Limb (tissue), 2 donors: ENCODE measurements around the gene ATRN.

Source experiments
- DNase-seq, 2 donors: peaks; one replicate each; pipeline ENCODE4 v3.0.0-alpha.2; 2016; ENCODE audit errors: extremely low spot score in 2 of 2

ATRN gene

DNA sequence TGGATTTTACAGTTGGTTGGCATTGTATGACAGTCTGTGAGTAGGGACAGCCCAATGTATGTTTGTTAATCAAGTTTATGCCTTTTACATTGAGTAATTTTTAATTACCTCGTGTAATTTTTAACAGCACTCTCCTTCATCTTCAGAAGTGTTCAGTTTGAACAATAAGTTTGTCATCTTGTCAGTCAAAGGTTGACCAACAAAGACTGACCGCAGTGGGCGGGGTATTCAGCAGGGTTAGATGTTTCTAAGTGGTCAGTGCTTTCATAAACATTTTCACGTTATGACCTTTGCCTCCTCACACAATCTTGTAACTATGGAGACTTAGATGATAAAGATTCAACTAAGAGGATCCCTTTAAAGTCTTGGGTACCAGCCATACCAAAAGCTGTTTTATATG lies 151.6 kb downstream of the ATRN start:
- DNase-seq: no peak

DNA sequence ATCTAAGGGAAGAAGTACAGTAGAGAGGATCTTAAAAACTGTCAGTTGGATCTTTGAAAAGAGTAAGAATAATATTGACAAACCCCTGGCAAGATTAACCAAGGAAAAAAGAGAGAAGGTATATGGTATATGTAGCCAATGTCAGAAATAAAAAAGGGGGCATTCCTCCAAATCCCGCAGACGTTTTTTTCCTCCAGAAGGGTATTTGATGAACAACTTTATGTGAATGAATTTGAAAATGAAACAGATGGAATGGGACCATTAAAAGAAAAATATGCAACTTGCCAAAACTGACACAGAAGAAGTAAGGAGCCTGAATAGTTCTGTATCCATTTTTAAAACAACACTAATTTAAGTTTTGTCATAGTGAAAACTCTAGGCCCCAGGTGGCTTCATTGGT lies 156.7 kb downstream of the ATRN start:
- DNase-seq: no peak

DNA sequence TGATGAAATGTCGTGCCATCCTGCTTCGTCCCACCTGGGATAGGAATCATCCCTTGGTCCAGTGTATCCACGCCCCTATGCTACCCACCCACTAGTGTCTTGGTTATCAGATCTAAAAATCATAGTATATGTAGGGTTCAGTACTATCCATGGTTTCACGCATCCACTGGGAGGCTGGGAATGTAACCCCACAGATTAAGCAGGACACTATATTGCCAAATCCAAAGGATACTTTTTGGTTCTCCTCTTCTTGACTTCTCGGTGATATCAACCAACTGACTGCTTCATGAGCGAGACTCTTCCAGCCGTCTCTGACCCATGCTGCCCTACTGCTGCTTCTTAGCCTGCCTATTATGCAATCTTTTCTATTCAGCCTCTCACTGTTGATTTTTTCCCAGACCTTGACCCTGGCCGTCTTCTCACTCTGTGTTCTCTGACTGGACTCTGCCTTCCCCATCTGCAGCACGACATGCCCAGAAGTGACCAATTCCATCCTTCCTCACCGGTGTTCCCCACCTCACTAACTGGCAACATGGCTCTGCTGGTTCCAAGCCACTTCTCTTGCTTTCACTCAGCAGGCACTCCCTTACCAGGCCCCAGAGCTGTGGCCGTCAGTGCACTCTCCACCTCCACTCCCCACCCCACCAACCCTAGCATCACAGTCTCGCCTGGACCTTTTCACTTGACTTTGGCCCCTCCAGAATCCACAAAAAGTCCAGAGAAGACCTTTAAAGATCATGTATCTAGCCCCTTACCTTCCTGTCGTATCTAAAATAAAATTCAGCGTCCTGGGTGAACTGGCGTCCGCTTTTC lies 157.9 kb downstream of the ATRN start:
- DNase-seq: no peak

DNA sequence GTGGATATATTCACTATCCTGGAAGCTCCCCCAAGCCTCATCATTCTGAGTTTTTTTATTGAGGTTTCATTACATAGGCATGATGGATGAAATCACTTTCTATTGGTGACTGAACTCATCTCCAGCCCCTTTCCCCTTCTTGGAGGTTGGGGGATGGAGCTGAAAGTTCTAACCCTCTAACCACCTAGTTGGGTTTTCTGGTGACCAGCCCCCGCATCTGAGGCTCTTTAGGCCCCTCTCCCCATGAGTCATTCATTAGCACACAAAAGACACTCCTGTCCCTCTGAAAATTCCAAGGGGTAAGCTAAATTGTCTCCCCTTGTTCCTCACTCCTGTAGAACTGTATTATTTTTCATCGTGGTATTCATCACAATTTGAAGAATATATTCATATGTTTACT lies 159.1 kb downstream of the ATRN start:
- DNase-seq: no peak

DNA sequence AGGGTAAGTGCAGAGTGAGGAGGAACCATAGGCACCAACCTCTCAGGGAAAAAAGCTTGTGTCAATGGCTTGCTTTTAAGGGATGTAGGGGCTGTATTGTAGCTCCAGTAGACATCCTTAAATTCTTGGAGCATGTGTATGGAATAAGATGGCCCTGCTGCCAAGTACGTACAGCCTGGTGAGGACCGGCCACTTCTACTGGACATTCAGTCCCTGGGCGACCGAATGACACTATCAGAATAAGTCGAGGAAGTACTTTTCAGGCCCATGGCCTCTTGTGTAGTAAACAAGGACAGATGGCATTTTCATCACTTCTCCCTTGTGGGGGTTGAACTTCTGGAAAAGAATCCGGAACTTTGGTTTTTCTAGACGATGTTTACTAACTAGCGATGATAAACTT lies 159.6 kb downstream of the ATRN start:
- DNase-seq: no peak

DNA sequence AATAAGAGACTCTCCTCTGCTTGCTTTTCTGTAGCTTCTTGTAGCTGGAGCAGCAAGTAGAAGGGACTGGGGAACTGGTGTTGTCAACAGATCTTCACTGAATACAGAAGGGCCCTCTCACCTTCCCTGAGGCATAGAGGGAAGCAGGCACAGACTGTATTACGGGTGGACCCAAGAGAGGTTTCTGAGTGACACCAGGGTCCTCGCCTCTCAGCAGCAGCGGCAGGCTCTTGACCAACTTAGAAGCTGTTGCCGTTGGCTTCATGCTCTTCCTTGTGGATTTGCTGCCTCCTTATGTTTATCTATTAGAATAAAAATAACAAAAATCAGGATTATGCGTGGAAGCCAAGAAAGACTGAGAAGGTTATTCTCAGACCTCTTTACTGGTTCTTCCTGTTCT lies 160.7 kb downstream of the ATRN start:
- DNase-seq: no peak

DNA sequence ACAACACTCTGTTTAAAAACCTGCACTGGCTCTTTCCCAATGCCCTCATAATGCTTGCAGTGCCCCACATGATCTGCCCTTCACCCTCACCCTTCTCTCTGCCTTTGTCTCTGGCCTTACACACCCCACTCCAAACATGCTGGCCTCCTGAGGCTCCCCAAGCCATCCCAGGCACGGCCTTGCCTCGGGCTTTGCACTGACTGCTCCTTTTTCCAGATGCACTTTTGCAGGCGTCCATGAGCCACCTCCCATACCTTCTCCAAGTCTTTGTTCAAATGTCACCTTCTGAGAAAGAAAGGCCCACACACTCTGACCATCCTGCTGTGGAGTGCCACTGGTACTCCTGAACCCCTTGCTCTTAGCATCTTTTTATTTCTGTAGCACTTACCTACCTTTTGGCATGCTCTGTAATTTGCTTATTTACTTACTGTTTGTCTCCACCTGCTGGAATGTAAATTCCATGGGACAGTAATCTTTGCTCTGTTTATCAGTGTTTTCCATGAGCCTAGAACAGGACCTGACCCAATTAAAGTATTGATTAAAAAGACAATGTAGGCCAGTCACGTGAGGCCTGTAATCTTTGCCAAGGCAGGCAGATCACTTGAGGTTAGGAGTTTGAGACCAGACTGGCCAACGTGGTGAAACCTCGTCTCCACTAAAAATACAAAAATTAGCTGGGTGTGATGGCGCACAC lies 161.6 kb downstream of the ATRN start:
- DNase-seq: no peak

DNA sequence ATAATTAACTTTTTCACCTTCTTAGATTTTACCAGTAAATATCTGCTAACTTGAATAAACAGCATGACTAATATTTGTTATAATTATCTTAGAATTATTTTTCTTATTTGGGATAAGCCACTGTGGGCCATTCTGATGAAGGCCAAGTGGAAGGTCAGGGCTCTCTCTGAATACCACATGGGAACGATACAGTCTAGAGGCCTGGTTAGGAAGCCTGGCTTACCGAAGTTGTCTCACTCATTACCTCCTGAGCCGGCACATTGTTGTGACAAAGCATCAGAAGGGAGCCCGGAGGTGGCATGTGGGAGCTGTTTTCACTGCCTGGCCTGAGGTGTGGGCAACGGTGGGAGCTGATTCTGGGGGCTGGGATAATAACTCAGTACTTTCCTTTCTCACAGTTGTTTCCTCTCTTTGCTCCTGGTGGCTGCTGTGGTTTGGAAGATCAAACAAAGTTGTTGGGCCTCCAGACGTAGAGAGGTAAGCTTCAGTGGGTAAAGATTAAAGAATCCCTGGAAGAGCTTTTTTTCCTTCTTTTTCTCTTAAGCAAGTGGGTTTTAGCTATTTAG lies 163.2 kb downstream of the ATRN start:
- DNase-seq: no peak

DNA sequence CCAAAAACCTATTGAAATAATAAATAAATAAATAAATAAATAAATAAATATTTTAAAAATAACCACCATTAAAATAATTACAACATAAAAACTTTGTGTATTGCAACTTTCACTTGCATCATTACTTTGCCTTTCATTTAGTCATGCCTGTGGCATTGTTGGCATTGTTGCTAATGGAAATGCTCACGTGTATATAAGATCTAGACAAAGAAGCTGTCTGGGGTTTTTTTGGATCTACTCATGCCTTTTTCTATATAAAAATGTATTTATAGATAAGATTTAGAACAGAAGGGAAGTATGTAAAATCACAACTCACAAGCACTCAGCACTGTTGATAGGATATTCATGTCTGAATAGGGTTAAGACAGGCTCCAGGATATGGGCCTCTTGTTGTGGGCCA lies 164.5 kb downstream of the ATRN start:
- no peak for DNase-seq

DNA sequence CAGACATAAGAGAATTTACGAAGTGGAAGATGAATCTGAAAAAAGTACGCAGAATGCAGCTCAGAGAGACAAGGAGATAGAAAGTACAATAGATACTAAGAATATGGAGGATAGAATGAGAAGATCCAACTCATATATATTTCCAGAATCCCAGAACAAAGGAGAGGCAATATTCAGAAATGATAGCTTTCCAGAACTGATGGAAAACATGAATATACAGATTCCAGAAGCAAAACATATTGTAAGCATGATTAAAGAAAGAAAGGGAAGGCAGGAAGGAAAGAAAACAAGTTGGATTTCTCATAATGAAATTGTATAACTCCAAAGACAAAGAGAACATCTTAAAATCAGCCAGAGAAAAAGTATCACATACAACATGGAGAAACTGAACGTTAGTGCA lies 169.4 kb downstream of the ATRN start:
- DNase-seq: no peak

DNA sequence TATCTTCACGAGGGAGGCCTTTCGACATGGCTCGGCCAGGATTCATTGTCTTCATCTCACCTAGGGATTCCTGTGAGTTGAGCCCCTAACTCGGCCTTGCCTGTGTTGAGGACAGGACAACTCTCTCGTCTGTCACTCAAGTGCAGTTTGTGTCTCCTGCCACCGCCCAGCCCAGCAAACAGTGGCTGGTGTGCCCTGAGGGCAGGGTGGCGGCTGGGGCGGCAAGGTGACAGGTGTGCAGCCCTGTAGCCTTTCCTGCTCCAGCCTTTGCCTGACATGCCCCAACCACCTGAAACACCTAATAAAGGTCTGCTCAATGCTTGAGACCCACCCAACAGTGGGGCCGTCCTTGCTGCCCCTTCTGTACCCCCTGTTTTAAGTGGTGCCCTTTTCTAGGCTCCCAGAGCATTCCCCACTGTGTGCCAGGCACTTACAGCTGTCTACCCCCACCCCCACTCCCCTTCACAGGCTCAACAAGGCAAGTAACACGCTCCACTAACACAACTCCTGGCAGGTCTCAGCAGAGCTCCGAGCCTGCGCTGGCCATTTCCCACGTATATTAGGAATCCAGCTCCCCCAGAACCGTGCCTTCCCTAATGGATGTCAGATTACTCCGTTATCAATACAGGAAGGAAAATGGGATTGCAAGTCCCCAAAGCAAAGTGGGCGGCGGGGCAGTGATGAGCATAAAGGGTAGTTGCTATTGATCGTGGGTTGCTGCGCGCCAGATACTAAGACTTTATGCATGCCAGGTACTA lies 174.7 kb downstream of the ATRN start:
- no peak for DNase-seq

DNA sequence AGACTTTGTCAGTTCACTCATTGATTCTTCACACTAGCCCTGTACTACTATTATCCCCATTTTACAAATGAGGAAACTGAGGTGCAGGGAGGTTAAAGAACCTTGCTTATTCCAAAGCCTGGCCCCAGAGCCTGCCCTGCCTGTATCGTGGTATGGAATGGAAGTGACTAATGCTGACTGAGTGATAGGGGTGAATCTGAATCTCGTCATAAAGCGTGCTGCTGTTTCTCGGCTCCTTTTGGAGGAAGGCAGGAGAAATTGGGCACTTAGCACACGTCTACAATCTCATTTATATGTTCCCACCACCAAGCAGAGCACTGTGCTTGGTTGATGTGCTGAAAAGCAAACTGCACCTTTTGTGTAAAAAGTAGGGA lies 175.2 kb downstream of the ATRN start:
- DNase-seq: no peak

DNA sequence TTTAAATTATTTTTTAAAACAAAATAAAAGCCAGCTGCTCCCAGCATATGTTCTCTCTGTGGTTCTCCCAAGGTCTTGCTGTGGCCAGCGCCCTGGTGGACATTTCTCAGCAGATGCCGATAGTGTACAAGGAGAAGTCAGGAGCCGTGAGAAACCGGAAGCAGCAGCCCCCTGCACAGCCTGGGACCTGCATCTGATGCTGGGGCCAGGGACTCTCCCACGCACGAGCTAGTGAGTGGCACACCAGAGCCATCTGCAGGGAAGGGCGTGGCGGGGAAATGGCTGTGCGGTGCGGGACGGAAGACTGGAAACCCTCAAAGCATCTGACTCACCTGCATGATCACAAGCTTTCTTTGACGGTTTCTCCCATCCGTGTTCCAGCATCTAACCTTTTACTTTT lies 175.8 kb downstream of the ATRN start:
- DNase-seq: no peak

DNA sequence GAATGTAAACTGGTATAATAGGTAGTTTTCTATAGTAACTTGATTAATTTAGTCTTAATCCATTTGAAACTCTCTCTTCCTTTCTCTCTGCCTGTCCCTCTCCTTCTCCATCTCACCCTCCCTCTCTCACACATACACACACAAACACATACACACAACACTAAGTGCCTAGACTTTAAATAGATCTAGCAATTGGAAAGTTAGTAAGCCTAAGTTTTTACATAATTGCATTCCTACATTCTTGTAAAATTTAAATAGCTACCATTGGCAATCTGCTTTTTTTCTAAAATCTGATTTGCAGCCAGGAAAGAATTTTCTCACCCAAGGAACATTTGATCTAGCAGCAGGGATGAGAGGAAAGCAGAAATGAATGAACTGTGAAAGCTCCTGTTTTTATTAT lies 176.7 kb downstream of the ATRN start:
- no peak for DNase-seq

DNA sequence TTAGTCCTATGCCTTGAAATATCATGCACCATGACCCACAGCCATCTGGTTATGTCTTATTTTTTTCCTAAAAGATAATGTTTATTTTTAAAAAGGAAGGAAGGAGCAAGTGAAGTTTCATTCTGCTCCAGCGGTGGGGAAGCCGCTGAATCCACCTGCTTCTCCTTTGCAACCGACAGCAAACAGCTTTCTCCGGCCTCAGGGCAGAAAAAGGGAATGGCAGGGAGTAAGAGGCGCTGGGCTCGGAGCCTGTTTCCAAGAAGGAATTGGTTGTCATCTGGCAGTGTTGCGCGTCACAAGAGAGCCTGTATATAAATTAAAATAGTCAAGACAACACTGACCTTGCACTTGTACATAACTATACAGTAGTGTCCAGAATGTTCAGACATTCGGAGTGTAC lies 178.1 kb downstream of the ATRN start:
- no peak for DNase-seq

DNA sequence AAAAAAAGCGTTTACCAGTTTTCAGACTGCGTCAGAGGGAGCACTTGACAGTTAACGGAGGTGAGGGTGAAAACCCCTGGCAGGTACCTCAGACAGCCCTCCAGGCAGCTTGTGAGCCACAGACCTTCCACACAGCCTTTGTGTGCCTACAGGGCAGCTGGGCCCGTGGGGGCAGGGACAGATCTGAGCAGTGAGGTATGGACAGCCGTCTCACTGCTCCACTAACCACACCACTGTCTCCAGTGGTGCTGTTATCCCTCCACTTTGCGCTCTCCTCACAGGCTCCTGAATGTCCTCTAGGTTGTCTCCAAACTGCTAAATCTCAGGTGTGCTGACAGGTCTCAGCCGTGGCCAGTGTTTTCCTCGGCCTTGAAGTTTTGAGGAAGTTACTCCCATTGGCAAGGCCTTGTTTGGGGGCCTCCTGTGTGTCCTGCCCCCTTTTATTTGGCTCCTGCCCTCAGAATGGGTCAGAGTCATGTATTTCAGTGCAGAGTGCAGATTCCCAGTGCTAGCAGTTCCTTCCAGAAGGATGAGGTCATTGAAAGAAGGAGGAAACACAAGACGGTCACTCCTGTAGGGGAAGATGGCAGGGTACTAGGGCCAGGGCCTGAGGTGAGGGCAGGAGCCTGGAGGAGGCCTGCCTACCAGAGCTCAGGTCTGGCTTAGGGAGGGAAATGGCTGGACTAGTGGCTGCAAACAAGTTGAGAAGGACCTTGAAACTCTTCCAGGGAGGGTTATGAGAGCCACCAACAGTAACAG lies 180.6 kb downstream of the ATRN start:
- no peak for DNase-seq

DNA sequence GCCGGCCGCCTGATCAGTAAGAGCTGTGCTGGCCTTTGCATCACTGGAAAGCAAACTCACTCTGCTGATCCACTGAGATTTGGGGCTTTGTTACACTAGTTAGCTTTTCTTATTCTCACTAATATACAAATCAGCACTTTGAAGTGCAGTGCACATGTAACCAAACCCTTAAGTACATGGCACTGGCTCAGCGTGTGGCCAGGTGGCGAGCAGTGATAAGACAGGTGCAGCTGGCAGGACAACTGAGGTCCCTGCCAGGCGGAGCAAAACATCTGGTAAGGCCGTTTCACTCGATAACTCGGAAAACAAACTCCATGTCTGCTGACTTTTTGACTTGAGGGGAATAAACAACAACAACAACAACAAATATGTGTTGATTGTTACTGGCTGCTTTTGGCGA lies 181.4 kb downstream of the ATRN start:
- DNase-seq: no peak

DNA sequence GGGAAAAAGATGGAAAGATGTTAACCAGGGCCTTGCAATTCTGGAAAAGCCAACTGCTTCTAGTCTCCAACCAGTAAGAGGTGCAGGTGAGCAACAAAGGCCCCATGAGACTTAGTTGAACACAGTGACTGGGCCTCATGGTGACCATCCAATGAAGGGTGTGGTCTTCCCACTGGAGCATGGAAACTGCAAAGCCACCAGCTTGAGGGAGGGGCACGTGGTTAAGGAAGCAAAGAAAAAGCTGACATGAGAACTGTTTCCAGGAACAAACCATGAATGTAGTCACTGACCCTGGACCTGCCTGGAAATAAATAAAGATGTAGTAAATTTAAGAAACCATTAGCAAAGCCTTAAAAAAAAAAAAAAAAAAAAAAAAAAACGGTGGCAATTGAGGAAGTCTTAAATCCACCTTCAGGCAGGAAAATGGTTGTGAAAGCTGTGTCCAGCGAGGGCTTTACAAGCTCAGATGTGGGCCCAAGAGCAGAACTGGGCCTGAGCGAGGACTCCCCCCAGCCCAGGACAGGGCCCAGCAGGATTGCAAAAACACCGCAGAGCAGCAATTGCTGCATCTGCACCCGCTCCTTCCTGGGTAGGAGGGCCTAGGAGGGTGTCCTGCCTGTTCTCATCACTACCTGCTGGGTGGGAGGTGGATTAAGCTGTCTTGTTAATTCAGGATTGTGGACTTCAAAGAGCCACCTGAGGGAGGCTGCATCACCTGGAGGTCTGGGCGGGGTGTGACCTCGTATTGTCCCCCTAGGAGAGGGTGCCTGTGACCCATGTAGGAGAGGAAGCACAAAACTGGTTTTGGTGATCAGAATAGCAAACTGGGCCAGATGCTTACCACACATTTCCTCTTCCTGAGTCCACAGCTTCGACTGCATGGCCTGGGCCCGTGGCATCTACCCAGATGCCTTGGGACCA lies 182.1 kb downstream of the ATRN start:
- DNase-seq: no peak

DNA sequence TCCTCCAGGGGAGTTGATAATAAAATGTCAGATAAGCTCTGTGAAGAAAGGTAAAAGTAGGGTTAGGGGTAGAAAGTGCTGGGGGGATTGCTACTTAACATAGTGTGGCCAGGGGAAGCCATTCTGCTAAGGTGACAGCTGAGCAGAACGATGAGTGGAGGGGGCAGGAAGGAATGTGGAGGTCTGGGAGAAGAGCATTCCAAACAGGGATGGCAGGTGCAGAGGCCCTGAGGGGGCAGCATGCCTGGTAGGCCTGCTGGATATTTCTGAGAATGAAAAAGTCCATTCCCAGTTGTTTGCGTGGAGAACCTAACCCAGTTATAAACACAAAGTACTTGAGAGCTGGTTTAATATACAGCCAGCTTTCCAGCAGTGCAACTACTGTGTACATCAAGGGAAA lies 183.1 kb downstream of the ATRN start:
- no peak for DNase-seq

DNA sequence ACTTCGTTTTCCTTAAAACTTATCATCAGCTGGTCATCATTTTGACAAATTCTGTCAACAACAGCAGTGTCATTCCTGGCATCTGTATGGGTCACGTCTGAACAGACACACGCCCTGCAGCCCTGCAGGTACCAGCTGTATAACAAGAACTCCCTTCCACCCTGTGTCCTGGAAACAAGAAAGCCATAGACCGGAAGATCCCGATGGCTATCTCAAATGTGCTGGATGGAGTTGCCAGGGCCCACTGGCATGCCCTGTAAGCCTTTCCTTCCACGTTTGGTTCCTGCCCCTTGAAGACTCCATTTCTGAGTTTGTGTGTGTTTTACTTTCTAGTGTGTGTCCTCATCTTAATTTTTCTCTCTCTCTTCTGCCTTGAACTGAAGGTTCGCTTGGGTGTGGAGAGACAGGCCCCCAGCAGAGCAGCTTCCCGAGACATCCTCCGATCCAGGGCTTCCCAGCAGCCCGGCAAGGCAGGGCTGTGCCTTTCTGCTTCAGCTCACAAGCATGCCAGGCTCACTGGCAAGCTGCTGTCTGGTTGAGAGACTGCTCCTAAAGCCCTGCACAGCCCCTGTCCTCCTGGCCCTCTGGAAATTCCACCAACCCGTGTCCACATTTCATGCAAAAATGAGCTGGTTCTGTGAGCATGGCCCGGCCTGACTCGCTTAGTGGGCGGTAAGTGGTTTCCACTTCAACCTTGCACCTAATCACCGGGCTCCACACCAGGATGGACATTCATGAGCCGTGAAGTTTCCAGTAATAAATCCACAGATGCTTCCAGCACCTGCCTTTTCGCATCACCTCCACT lies 183.7 kb downstream of the ATRN start:
- no peak for DNase-seq
